Stimulated activated CD8-positive, alpha-beta memory T cell treated with anti-CD3 and anti-CD28 coated beads, Interleukin-7, amount 100 ng/mL, for 24 hours (primary cell): ENCODE results near the gene VWA5B2.
A peak's percentile ranks its signal among the peaks of the same experiment; 100 is the strongest.

Experiments
- DNase-seq: peaks from one replicate; pipeline ENCODE4 v3.0.0-alpha.2; 2020; ENCODE audit warnings: low read depth

VWA5B2 gene

DNA sequence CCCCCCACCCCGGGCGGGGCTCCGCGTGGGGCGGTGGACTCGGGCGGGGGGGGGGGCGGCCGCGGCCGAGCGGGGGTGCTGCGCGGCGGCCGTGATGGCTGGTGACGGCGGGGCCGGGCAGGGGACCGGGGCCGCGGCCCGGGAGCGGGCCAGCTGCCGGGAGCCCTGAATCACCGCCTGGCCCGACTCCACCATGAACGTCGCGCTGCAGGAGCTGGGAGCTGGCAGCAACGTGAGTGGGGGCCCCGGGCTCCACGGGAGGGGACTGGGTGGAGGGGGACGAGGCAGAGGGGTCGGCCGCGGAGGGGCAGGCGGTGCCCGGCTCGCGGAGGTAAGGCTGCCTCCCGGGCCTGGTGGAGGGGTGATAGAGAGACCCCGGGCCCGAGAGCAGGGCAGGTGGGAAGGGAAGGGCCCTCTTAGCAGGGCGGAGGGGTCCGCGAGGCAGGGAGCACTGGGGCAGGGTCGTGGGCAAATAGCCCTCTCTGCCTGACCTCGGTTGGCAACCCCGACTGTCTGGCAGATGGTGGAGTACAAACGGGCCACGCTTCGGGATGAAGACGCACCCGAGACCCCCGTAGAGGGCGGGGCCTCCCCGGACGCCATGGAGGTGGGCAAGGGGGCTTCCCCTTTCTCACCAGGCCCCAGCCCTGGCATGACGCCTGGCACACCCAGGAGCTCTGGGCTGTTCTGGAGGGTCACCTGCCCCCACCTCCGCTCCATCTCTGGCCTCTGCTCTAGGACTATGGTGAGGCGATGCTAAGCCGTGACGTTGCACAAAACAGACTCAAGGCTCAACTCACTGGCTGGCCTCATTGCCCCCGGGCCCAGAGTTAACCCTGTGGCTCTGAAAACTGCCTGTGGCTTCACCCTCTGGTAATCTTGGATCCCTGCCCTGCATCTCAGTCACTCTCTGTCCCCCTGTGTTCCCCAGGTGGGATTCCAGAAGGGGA lies 46.9 kb downstream of the VWA5B2 start, which contains the start of gene ECE2:
Gene ECE2, plus strand, starts transcription at position 62 of the 950 bp plus-strand sequence. Its CDS starts 132 bp downstream, at position 194.
- DNase-seq = no peak

DNA sequence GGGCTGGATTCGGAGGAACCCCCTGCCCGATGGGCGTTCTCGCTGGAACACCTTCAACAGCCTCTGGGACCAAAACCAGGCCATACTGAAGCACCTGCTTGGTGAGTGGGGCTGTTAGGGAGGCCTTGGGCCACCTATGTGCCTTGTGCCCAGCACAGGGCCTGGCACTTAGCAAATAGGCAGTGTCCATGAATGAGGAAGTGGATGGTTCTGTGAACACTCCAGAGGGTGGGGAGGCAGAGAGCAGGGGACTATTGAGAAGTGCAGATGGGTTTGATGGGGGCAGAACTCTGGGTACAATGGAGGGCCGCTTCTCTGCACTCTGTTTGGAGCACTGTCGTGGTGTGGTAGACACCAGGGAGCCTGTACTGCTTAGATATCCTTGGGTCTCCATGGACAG lies 48.0 kb downstream of the VWA5B2 start:
- DNase-seq = no peak

DNA sequence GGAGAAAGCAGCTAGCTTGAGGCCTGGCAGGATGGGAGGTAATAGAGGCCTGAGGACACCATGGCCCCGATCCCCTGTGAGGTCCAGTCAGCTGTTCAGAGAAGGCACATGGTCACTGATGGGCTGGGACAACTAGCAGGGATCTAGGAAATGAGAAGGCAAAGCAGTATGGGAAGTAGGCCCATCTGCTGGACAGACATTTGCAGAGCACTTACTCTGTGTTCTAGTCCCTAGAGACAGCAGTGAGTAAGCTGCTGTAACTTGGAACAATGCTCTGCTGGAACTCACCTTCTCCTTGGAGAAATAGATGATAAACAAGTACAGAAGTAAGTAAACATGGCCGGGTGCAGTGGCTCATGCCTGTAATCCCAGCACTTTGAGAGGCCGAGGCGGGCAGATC lies 53.6 kb downstream of the VWA5B2 start:
- no peak for DNase-seq

DNA sequence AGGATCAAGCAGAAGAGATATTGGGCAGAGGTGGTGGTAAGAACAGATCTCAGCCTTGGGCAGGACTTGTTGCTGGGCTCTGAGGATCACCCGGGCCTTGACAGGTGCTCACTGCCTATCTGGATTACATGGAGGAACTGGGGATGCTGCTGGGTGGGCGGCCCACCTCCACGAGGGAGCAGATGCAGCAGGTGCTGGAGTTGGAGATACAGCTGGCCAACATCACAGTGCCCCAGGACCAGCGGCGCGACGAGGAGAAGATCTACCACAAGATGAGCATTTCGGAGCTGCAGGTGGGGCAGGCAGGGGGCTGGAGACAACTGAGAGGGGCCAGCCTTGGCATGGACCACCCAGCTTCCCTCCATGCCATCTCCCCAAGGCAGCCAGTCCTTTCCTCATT lies 54.3 kb downstream of the VWA5B2 start:
- no peak for DNase-seq

DNA sequence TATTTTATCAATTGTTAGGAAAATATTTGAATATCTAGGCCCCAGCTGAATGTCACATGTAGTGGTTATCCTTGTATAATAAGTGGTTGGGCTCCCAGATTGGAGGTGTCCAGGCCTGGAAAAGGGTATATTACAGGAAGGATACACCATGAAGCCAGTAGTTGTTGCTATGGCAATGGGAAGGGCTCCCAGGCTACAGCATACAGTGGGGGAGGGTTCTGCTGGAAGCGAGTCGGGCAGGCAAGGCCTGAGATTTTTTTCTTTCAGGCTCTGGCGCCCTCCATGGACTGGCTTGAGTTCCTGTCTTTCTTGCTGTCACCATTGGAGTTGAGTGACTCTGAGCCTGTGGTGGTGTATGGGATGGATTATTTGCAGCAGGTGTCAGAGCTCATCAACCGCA lies 55.3 kb downstream of the VWA5B2 start:
- no peak for DNase-seq

DNA sequence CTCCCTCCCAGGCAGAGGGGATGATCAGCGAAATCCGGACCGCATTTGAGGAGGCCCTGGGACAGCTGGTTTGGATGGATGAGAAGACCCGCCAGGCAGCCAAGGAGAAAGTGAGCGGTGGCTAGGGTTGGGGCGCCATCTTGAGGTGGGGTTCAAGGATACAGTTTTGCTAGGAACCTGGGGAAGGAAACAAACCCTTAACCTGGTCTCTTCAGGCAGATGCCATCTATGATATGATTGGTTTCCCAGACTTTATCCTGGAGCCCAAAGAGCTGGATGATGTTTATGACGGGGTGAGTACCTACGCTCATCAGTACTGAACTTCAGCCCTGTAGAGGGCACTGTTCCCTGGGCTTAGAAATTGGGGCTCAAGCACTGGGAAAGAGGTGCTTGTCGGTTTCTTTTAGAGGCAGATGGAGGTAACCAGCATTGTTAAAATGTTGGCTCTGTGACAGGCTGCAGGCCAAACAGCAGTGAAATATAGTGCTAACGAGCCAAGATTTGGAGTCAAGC lies 60.1 kb downstream of the VWA5B2 start:
- peak; percentile 46 for DNase-seq

DNA sequence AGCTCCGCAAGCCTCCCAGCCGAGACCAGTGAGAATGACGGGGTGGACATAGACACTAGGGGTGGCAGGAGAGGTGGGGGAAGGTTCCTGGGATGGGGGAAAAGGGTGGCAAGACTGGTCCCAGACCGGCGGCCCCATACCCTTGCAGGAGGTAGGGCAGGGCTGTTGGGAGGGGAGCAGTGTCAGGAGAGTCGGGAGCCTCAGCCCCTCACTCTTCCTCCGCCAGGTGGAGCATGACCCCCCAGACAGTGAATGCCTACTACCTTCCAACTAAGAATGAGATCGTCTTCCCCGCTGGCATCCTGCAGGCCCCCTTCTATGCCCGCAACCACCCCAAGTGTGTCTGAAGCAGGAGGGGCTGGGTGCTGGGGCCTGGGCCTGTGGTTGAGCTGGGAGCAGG lies 60.9 kb downstream of the VWA5B2 start:
- no peak for DNase-seq

DNA sequence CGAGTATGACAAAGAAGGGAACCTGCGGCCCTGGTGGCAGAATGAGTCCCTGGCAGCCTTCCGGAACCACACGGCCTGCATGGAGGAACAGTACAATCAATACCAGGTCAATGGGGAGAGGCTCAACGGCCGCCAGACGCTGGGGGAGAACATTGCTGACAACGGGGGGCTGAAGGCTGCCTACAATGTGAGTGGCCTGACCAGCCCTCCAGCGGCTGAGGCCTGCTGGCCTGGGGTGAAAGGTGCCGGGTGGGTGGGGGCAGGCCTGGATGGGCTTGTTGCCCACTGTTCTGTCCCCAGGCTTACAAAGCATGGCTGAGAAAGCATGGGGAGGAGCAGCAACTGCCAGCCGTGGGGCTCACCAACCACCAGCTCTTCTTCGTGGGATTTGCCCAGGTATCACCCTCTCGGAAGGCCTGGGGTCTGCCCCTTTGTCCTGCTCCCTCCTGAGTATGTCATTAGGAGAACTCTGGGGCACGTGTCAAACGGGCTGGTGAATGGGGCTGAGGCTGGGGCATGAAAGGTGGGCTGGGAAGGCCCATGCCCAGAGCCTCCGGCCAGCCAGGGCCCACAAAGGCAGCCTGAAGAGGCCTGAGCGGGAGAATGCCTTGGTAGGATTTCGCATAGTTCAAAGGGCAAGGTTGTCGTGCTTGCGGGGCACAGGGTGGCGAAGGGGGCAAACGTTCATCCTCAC lies 61.8 kb downstream of the VWA5B2 start:
- DNase-seq = no peak
